Stimulated activated naive CD8-positive, alpha-beta T cell treated with anti-CD3 and anti-CD28 coated beads, Interleukin-15, Interleukin-2, amounts not matched to agents 100 ng/mL and 50 ng/mL, for 24 hours (primary cell): ENCODE measurements around the gene ALDH4A1.

Source experiments
- H3K27ac Mint-ChIP-seq: one replicate; pipeline ENCODE4 v1.8.0; 2021; ENCODE audit warnings: mild to moderate bottlenecking, mixed read lengths
- H3K27me3 Mint-ChIP-seq: one replicate; pipeline ENCODE4 v1.8.0; 2021; ENCODE audit warnings: mixed read lengths
- H3K36me3 Mint-ChIP-seq: one replicate; pipeline ENCODE4 v1.8.0; 2021; ENCODE audit warnings: low read depth, mixed read lengths
- H3K4me1 Mint-ChIP-seq: one replicate; pipeline ENCODE4 v1.8.0; 2021; ENCODE audit warnings: low read depth, mixed read lengths
- H3K4me3 Mint-ChIP-seq: one replicate; pipeline ENCODE4 v1.8.0; 2021; ENCODE audit warnings: mild to moderate bottlenecking, mixed read lengths
- H3K9me3 Mint-ChIP-seq: one replicate; pipeline ENCODE4 v1.8.0; 2021; ENCODE audit warnings: mixed read lengths

Gene ALDH4A1, protein sequence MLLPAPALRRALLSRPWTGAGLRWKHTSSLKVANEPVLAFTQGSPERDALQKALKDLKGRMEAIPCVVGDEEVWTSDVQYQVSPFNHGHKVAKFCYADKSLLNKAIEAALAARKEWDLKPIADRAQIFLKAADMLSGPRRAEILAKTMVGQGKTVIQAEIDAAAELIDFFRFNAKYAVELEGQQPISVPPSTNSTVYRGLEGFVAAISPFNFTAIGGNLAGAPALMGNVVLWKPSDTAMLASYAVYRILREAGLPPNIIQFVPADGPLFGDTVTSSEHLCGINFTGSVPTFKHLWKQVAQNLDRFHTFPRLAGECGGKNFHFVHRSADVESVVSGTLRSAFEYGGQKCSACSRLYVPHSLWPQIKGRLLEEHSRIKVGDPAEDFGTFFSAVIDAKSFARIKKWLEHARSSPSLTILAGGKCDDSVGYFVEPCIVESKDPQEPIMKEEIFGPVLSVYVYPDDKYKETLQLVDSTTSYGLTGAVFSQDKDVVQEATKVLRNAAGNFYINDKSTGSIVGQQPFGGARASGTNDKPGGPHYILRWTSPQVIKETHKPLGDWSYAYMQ

DNA sequence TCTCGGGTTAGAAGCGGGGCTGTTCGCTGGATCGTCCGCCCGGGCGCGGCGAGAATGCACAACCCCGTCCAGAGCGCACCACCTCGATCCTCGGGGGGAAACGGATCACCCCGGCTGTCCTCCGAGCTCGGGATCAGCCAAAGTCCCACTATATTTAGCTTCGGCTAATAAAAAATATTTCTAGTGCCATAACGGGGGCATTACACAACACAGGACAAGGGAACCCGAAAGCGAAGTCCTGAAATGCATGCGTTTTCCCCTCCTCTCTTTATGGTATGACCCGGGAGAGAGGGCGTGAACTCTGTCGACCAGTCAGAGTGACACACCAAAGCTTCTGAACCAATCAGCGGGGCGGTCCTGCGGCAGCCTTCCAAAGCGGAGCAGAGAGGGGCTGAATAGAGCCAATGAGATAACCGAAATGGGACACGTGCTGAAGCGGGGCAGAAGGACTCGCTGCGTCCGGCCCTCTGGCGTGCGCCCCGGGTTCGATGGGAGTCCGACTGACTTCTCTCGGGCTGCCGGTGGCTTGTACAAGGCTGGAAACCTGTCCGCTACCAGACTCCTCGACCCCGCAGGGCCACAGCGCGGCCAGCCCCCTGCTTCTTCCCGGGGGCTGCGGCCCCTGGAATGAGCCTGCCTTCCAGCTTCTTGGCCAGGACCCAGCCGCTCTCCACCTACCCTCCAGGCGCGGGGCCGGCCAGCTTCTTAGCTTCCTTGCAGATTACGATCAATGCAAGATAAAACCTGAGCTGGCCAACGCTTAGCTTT is at the start of gene ALDH4A1:
Gene ALDH4A1, minus strand, starts transcription at position 33 of the 768 bp plus-strand sequence. Its CDS starts 32 bp downstream, at position 1.
- Mint-ChIP-seq H3K4me3 (peak within 1 kb of the TSS; percentile 93), H3K4me1 (peaks cover 37% of the 10 kb centered on the region), H3K36me3 (peaks cover 4% of the 10 kb centered on the region), H3K27ac (peak within 1 kb of the TSS; percentile 98), H3K27me3 (no peaks in the 10 kb centered on the region), H3K9me3 (no peaks in the 10 kb centered on the region)

DNA sequence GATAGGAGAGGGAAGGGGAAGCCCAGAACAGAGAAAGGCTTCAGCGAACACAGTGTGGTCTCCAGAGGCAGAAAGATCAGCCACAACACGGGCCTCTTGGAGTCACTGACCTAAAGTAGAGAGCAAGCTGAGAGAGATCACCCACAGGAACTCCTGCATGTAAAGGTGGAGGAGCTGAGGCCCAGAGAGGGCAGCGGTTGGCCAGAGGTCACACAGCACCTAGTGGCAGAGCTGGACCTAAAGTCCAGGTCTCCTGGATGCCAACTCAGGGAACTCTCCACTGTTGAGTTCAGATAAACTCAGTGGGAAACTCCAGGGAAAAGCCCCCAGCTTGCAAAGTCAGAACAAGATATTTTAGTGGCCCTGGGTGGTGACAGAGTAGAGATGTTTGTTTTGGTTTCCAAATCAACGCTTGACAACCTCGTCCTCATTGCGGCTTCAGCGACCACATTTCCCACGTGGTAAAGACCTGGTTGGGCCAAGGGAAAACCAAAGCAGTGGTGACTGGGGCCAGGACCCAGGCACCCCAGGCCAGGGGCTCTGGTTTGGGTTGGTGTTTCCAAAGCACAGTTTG is 49.5 kb upstream of the ALDH4A1 start:
- Mint-ChIP-seq H3K4me1 (peaks cover 83% of the 10 kb centered on the region), H3K27ac (peak overlapping the region; percentile 99), H3K27me3 (no peaks in the 10 kb centered on the region), H3K36me3 (peaks cover 30% of the 10 kb centered on the region), H3K4me3 (peak overlapping the region; percentile 82), H3K9me3 (no peaks in the 10 kb centered on the region)

DNA sequence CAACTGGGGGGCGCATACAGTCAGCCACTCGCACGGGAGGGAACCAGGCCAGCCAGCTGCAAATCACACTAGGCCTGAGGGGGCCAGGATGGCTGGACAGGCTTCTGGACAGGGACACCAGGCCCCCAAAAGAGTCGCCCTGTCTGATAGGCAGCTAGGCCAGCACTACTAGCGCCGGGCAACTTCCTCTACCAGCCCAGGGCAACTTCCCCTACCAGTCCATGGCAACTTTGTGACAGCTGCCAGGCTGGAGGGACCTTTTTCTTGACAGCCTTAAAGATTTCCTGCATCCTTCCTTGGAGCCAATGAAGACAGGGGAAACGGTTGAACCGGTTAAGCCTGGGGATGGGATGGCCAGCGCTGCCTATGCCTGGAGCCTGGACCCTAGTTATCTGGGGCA is 49.1 kb upstream of the ALDH4A1 start:
- peaks cover 88% of the 10 kb centered on the region for H3K4me1 Mint-ChIP-seq
- H3K27ac Mint-ChIP-seq = peak overlapping the region; percentile 99
- H3K27me3 Mint-ChIP-seq = no peaks in the 10 kb centered on the region
- peaks cover 30% of the 10 kb centered on the region for H3K36me3 Mint-ChIP-seq
- H3K4me3 Mint-ChIP-seq = peak overlapping the region; percentile 82
- H3K9me3 Mint-ChIP-seq = no peaks in the 10 kb centered on the region

DNA sequence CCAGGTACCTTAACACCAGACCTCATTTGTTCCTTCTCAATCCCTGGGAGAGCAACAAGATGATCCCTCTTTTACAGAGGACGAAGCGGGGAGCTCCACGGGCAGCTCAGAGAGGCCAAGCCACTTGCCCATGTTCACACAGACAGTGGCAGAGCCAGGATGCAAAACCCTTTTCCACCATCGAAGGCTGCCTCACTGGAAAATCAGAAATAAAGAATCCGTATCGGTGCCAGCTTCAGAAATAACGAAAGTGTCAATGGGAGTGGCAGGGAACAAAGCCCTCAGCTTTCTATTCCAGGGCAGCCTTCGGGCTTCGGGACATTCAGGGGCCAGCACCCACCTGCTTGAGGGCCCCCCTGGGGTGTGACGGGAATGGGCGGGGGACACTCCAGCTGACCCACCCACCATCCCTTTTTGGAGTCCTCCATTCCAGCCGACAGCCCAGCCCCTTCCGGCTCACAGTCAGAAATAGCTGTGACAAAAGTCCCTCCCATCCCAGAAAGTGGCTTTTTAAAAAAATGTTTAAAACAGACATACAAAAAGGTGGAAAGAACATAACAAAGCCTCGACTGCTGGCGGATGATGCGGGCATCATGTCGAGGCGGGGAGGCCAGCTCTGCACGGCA is 48.2 kb upstream of the ALDH4A1 start:
- Mint-ChIP-seq H3K36me3 (peaks cover 30% of the 10 kb centered on the region), H3K9me3 (no peaks in the 10 kb centered on the region), H3K27ac (peak overlapping the region; percentile 99), H3K27me3 (no peaks in the 10 kb centered on the region), H3K4me1 (peaks cover 94% of the 10 kb centered on the region), H3K4me3 (peak overlapping the region; percentile 82)

DNA sequence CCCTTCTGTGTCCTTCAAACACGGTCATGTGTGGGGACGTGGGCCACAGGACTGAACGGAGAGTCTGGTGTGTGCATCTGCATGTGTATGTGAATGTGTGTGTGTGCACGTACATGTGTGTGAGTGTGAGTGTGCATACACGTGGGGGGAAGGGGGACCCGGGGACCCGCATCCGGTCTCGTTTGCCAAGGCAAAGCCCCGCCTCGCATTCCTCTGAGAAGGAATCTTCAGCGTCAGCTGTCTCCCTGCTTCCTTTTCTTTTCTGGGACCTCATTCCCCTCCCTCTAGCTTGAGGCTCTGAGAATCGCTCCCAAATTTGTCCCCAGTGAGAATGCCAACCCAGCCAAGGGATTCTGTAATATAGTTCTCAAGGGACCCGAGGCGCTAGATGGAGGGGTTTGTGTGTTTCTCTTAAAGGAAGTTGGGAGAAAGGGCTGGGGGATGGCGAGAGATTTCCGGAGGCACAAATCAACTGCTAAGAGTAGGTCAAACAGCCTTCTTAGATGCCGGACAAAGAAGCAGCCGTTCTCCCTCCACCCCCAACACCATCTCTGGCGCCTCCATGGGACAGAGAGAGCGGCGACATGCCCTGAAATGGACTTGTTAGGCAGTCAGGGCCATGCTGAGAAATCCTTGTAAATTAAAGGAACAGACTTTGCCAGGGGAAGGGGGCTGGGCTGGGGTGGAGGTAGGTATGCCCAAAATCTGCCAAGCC is 47.5 kb upstream of the ALDH4A1 start:
- Mint-ChIP-seq H3K27ac (peak overlapping the region; percentile 99), H3K4me1 (peaks cover 97% of the 10 kb centered on the region), H3K9me3 (no peaks in the 10 kb centered on the region), H3K27me3 (no peaks in the 10 kb centered on the region), H3K36me3 (peaks cover 29% of the 10 kb centered on the region), H3K4me3 (peak overlapping the region; percentile 82)

DNA sequence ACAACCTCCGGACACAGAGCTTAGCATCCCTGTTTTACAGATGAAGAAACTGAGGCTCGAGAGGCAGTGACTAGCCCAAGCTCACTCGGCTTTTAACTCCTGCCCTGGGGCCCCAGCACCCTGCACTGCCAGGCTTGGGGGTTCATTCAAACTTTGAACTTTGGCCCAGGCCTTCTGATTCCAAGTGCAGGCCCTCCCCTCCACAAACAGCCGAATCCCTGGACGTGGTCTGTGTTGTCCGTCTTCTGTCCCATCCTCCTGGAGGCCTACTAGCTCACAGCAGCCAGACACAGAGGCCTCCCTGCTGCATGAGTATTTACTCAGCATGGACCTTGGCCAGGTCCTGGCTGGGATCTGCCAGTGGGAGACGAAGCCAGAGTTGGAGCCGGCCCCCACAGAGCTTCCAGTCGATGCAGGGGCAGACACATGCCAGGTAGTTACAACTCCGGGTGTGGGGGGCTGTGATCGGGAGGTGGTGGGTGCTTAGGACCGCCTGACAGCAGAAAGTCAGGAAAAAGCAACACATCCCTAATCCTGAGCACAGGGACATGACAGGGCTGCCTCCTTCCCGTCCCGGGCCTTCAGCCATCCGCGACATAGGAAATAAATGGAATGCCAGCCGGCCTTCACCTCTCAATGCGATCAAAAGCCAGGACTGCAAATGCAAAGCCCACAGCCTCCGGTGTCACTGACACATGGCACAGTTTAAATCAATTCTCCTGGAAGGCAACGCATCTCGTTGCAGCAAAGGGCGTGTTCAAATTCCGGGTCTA is 46.7 kb upstream of the ALDH4A1 start:
- no peaks in the 10 kb centered on the region for H3K9me3 Mint-ChIP-seq
- H3K4me3 Mint-ChIP-seq = peak overlapping the region; percentile 82
- H3K4me1 Mint-ChIP-seq = peaks cover 94% of the 10 kb centered on the region
- peaks cover 22% of the 10 kb centered on the region for H3K36me3 Mint-ChIP-seq
- H3K27me3 Mint-ChIP-seq = no peaks in the 10 kb centered on the region
- H3K27ac Mint-ChIP-seq = peak overlapping the region; percentile 99

DNA sequence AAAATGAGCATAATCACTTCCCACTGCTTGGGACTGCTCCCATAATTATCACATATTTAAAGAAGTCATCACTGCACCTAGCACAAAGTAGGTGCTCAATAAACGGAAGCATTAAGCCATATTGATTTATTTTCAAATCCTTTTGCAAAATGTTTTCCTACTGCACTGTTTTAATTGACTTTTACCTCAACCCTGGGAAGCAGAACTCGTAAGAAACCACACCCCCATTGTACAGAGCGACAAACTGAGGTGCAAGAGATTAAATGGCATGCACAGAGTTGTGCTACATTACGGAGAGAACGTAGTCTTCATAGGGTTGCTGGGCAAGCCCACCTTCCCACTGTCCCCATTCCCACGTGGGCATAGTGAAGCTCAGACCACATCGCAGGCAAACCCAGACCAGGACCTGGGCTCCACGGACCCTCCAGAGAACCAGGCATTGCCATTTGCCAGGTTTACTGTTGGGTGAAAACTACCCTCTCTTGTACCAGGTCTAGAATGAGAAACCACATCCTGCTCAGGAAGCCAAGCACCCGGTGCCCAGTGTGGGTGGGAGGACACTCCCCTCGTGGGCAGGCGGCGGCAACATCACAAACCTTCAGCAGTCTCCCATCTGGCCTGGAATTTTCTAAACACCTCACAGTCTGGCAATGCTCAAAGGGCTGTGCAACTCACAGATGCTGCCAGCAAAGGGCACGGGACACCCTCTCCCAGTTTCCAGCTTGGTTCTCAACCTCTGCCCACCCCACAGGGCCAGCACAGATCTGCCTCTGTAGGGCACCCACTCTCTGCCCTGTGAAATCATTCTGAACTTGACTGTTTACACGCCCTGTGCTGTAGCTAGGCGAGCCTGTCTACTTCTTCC is 45.9 kb upstream of the ALDH4A1 start:
- no peaks in the 10 kb centered on the region for H3K9me3 Mint-ChIP-seq
- peaks cover 15% of the 10 kb centered on the region for H3K36me3 Mint-ChIP-seq
- peak overlapping the region; percentile 99 for H3K27ac Mint-ChIP-seq
- no peaks in the 10 kb centered on the region for H3K27me3 Mint-ChIP-seq
- peaks cover 92% of the 10 kb centered on the region for H3K4me1 Mint-ChIP-seq
- peak overlapping the region; percentile 82 for H3K4me3 Mint-ChIP-seq

DNA sequence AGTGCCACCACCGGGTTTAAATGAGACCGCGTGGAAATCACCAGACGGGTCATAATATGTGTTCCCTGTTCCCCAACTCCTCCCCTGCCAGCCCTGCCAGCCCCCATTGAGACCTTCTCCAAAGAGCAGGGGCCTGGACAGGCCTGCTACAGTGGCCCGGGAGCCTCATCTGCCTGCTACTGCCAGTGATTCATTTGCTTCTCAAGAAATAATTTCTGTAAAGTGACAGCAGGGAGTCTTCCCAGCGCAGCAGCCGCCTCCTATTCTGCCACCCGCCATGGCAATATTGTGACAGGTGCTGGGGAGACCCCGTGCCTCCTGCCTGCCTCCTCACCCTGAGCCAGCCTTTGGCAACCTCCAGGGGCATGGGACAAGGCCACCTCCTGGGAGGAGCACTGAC is 45.2 kb upstream of the ALDH4A1 start:
- Mint-ChIP-seq H3K4me1 (peaks cover 87% of the 10 kb centered on the region), H3K36me3 (peaks cover 12% of the 10 kb centered on the region), H3K9me3 (no peaks in the 10 kb centered on the region)

DNA sequence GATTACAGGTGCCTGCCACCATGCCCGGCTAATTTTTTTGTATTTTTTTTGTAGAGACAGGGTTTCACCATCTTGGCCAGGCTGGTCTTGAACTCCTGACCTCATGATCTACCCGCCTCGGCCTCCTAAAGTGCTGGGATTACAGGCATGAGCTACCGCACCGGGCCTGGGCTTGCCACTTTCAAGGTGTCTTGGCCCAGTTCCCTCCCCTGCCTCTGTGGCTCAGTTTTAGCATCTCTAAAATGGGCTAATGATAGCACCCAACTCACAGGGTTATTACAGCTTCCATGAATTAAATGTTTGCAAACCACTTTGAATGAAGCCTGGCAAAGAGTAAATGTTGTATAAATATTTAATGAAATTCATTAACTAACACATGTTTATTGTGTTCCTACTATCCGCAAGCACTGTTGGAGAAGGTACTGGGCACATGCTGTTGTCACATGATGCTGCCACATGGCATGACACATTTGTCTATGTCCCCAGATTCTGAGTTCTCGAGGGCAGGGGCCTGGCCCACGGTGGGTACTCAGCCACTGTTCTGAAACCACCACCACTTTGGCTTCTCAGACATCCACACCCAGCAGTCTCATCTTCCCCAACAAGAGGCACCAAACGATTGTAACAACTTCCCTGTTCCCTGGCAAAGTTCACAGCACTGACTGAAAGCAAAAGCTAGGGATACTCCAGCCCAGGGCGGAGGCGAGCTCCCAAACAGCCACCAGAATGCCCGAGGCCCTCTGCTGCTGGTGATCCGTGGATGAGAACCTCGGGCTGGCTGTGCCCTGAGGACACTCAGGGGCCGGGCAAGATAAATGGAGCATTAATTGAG is 44.4 kb upstream of the ALDH4A1 start:
- Mint-ChIP-seq H3K36me3 (peaks cover 4% of the 10 kb centered on the region), H3K9me3 (no peaks in the 10 kb centered on the region), H3K4me1 (peaks cover 79% of the 10 kb centered on the region), H3K27ac (peak overlapping the region; percentile 99), H3K4me3 (no peak overlapping the region), H3K27me3 (no peaks in the 10 kb centered on the region)

More for the DNA sequence above, 45.2 kb upstream of the ALDH4A1 start:
- Mint-ChIP-seq H3K27me3 (no peaks in the 10 kb centered on the region), H3K27ac (peak overlapping the region; percentile 99), H3K4me3 (peak overlapping the region; percentile 82)

DNA sequence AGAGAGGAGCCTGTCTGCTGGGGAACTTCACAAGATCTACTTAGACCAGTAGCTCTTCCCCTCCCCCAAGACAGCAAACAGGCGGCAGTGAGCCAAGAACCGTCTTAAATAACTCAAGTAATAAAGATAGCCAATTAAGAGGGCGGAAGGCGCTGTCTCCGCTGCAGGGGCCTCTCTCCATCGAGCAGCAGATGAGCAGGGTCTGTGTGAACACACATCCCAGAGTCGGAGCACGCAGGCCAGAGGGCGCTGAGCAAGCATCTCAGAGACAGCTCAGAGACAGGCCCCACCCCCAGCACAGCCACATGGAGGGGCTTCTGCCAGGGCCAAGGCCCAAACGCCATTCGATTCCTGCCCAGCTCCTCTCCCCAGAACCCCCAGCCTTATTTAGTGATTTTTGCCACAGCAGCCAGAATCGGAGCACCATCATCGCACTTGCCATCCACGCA is 43.1 kb upstream of the ALDH4A1 start:
- Mint-ChIP-seq H3K27ac (no peak overlapping the region), H3K4me3 (no peak overlapping the region), H3K4me1 (peaks cover 74% of the 10 kb centered on the region), H3K9me3 (no peaks in the 10 kb centered on the region), H3K27me3 (no peaks in the 10 kb centered on the region), H3K36me3 (peaks cover 3% of the 10 kb centered on the region)

DNA sequence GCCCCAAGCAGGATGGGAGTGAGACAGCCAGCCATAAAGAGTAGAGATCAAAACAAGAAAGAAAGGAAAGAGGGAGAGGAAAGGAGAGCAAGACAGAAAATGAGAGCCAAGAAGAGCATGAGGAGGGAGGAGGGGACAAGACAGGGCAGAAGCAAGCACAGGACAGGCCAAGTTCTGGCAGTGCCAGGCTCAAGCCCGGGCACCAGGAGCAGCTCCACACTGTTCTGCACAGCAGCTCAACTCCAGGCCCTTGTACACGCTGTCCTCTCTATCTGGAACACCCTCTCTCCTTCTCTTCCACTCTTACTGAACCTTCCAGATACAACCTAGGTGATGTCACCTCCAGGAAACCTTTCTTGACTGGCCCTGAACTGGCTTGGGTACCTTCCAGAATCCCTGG is 42.5 kb upstream of the ALDH4A1 start:
- H3K4me3 Mint-ChIP-seq = no peak overlapping the region
- H3K36me3 Mint-ChIP-seq = peaks cover 3% of the 10 kb centered on the region
- H3K9me3 Mint-ChIP-seq = no peaks in the 10 kb centered on the region
- no peaks in the 10 kb centered on the region for H3K27me3 Mint-ChIP-seq
- H3K27ac Mint-ChIP-seq = no peak overlapping the region
- H3K4me1 Mint-ChIP-seq = peaks cover 74% of the 10 kb centered on the region

DNA sequence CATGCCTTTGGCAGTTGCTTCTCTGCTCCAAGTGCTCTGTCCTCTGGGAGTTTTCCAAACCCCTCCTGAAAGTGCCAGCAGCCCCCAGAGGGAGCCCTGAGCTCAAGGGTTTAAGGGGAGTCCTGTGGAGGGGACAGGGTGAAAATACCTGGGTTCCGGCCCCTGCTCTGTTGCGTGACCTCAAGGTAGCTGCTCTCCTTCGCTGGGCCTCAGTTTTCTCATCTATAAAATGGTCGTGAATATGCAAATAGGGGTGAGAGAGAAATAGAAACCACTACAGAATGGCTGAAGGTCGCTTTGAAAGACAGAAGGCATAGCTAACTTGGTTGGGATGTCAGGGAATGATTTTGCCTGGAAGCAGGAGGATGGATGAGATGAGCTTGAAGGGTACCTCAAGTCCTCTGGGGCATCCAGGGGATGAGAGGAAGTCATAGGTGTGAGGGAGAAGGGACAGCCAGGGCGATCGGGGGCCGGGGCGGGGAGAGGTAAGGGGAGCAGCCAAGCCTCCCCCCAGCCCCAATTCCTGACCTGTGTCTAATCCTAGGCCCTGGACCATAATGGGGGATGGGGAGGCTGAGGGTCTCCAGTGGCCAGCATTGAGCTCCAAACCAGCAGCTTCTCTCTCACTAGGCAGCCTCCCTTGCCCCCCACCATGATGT is 41.7 kb upstream of the ALDH4A1 start:
- Mint-ChIP-seq H3K4me3 (no peak overlapping the region), H3K9me3 (no peaks in the 10 kb centered on the region), H3K27me3 (no peaks in the 10 kb centered on the region), H3K27ac (no peak overlapping the region), H3K36me3 (no peaks in the 10 kb centered on the region), H3K4me1 (peaks cover 71% of the 10 kb centered on the region)
